ENCODE measurements around the gene TNNI2. TPM values are rescaled to one million over a fixed set of nuclear protein-coding genes. Genes with fewer than 3 reads are reported as not detected.

Gene TNNI2
- total RNA-seq, 2 donors from 2014 or later = not detected

DNA sequence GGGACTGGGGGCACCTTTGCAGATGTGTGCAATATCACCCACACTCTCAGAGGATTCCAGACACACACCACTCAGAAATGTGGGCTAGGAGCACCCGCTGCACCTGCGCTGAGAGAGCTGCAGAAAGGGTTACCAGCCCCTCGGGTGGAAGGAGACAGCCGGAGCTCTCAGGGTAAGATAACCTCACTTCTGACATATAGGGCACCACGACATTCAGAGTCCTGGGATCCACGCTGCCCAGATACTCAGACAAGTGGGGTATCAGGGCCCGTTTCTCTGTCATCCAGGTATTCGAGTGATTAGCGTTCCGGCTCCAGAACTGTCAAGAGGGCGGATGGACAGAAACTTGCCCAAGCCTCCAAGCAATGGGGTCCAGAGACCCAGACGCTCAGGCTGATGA is 10.2 kb upstream of the TNNI2 start:
- Mint-ChIP-seq H3K36me3 (no peaks in the 10 kb centered on the region), H3K27ac (peak overlapping the region in 1 of 2 donors; percentile 54), H3K9me3 (no peaks in the 10 kb centered on the region)
- ATAC-seq (no peak), DNase-seq (ENCODE audit: low spot score in 2 of 2) (no peak)

DNA sequence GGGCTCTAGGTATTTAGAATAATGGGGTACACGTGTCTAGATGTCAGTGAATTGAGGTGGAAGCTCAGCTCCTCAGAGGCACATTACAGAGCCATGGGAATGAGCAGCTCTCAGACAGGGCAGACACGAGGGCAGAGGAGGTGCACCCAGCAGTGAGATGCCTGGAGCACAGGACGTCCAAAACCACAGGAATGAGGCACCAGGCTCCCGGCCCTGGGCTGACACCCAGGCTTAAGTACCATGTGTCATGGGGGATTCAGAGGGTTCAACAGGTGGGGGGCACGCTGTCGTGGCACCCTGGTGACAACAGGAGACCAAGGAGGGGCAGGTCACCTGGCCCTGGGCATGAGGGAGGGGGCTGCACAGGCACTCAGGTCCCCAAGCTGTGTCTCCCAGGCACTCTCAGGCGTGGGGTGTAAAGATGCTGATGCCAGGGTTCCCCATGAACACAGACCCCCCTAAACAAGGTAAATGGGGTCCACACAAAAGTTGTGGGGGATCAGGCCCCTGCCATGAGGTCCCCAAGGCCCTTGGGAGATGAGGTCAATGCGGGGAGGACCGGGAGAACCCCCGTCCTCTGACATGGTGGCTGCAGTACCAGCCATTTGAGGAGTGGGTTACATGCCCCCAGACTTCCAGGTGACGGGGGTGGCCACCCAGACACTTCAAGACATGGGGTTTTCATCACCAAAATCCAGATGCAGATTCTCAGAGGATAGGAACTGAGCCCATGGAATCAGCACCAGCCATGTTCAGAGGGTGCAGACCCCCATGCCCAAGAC is 9.6 kb upstream of the TNNI2 start:
- Mint-ChIP-seq H3K27ac (peak overlapping the region in 1 of 2 donors; percentile 59), H3K36me3 (no peaks in the 10 kb centered on the region), H3K9me3 (no peaks in the 10 kb centered on the region)
- ATAC-seq = no peak
- no peak for DNase-seq (ENCODE audit: low spot score in 2 of 2)

DNA sequence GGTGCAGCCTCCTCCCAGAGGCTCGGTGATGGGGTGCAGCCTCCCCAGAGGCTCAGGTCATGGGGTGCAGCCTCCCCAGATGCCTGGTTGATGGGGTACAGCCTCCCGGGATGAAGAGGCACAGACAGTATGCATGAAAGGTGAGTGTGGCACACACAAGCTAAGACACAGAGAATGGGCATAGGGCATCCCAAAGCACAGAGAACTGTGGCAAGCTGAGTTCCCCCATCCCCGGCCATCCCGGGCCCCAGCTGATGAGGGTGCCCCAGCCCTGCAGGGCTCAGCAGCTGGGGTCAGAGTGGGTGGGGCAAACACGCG is 8.8 kb upstream of the TNNI2 start:
- Mint-ChIP-seq H3K27ac (peak overlapping the region in 1 of 2 donors; percentile 59), H3K36me3 (no peaks in the 10 kb centered on the region), H3K9me3 (no peaks in the 10 kb centered on the region)
- no peak for ATAC-seq
- no peak for DNase-seq (ENCODE audit: low spot score in 2 of 2)

- DNase-seq (ENCODE audit: low spot score in 2 of 2) (peak in 1 of 2 donors; percentile 54), ATAC-seq (no peak)
- Mint-ChIP-seq H3K9me3 (no peaks in the 10 kb centered on the region), H3K27ac (no peak overlapping the region), H3K36me3 (no peaks in the 10 kb centered on the region)
These were observed 8.2 kb upstream of the TNNI2 start for GRCh38 chr11:1830322-1831223.

DNA sequence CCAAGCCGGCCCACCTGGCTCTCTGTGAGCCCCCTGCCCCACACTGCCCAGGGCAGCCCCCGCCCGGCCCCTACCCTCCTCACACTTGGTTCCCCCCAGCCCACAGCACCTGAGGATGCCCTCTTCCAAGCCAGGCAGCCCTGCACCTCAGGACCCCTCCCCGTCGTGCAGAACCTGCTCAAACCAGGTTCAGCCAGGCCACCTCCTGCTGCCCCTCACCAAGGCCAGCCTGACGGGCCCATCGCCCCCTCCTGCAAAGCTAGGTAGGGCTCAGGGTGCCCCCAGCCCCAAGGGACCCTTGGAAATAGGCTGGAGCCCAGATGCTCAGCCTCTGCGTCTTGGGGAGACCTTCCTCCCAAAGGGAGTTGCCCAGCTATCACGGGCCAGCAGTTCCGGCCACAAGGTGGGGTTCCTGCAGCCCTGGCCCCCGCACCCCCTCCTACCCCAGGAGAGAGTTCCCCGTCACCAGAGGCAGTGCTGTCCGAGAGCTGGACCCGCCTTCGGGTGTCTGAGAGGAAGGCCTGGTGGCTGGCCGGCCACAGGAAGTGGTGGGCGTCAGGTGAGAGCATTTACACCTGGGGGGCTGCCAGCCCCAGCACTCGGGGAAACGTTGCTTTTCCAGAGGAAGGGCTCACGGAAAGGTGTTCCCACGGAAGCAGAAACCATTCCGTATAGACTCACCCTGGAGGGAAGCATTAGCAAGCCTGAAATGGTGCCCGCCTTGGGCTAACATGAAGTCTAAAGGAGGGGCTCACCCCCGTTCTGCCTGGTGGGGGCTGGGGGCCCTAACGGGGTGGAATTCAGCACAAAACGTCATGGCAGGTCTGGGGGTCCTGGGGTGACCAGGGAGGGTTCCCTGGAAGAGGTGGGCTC is 7.2 kb upstream of the TNNI2 start:
- H3K27ac Mint-ChIP-seq = no peak overlapping the region

GRCh38 chr11:1832211-1832919 is 6.4 kb upstream of the TNNI2 start:
- no peaks in the 10 kb centered on the region for H3K9me3 Mint-ChIP-seq
- ATAC-seq = peak; percentile 80 to 83
- DNase-seq (ENCODE audit: low spot score in 2 of 2) = peak; percentile 71 to 85
- H3K36me3 Mint-ChIP-seq = no peaks in the 10 kb centered on the region
- no peak overlapping the region for H3K27ac Mint-ChIP-seq

More for the DNA sequence above, 7.2 kb upstream of the TNNI2 start:
- H3K9me3 Mint-ChIP-seq = no peaks in the 10 kb centered on the region
- no peaks in the 10 kb centered on the region for H3K36me3 Mint-ChIP-seq
- DNase-seq (ENCODE audit: low spot score in 2 of 2) (no peak), ATAC-seq (no peak)

GRCh38 chr11:1832920-1833295 is 5.9 kb upstream of the TNNI2 start:
- ATAC-seq (no peak), DNase-seq (ENCODE audit: low spot score in 2 of 2) (no peak)
- Mint-ChIP-seq H3K27ac (no peak overlapping the region), H3K9me3 (no peaks in the 10 kb centered on the region), H3K36me3 (no peaks in the 10 kb centered on the region)

DNA sequence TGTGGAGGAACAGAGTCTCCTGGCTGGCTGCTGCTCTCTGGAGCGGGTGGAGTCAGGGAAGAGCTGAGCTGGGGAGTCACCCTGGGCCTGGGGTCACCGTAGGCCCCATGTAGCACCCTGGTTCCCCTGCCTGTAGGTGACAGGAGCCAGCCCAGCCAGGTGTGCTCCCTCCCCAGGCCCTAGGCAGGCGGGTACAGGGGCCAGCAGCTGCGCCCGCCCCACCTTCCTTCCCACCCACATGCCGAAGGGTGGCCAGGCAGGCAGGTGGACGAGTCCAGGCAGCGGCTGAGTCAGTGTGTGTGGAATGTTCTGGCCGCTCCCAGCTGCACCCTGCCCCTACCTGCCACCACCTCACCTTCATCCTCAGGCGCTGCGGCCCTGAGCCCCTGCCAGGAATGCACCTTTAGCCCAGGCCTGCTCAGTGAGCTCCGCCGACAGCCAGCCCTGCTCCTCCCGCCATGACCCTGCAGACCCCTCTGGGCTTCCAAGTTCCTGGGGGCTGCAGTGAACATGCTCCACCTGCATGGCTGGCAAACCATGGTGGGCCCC is 4.6 kb upstream of the TNNI2 start:
- ATAC-seq (no peak), DNase-seq (ENCODE audit: low spot score in 2 of 2) (no peak)
- H3K9me3 Mint-ChIP-seq = no peaks in the 10 kb centered on the region
- H3K36me3 Mint-ChIP-seq = no peaks in the 10 kb centered on the region
- no peak overlapping the region for H3K27ac Mint-ChIP-seq

GRCh38 chr11:1834779-1835670 is 3.8 kb upstream of the TNNI2 start, which contains the start of gene SYT8:
Gene SYT8, plus strand, starts transcription at chr11:1834990. Its CDS starts 116 bp downstream, at chr11:1835106.
- DNase-seq (ENCODE audit: low spot score in 2 of 2) (no peak), ATAC-seq (no peak)
- Mint-ChIP-seq H3K36me3 (no peaks in the 10 kb centered on the region), H3K9me3 (no peaks in the 10 kb centered on the region), H3K27ac (no peak within 1 kb of the TSS)

DNA sequence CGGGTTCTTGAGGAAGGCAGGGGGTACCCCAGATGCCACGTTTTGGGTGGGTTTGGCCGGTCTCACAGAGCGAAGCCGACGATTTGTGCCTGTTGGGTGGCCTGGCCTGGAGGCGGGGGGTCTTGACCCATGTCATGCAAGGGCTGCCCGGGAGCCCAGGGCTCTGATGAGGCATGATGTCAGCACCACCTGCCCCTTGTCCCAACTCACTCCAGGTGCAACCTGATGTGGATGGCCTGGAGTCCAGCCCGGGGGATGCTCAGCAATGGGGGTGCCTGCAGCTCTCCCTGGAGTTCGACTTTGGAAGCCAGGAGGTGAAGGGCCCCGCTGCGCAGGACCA is 3.1 kb upstream of the TNNI2 start:
- ATAC-seq (no peak), DNase-seq (ENCODE audit: low spot score in 2 of 2) (no peak)
- no peak overlapping the region for H3K27ac Mint-ChIP-seq
- no peaks in the 10 kb centered on the region for H3K36me3 Mint-ChIP-seq
- no peaks in the 10 kb centered on the region for H3K9me3 Mint-ChIP-seq

GRCh38 chr11:1836011-1836945 is 2.5 kb upstream of the TNNI2 start:
- no peaks in the 10 kb centered on the region for H3K9me3 Mint-ChIP-seq
- no peak overlapping the region for H3K27ac Mint-ChIP-seq
- DNase-seq (ENCODE audit: low spot score in 2 of 2) (no peak), ATAC-seq (no peak)
- H3K36me3 Mint-ChIP-seq = no peaks in the 10 kb centered on the region

GRCh38 chr11:1837171-1838076 is 1.4 kb upstream of the TNNI2 start:
- ATAC-seq (peak; percentile 73 to 91), DNase-seq (ENCODE audit: low spot score in 2 of 2) (peak in 1 of 2 donors; percentile 84)
- Mint-ChIP-seq H3K27ac (no peak overlapping the region), H3K36me3 (no peaks in the 10 kb centered on the region), H3K9me3 (no peaks in the 10 kb centered on the region)

DNA sequence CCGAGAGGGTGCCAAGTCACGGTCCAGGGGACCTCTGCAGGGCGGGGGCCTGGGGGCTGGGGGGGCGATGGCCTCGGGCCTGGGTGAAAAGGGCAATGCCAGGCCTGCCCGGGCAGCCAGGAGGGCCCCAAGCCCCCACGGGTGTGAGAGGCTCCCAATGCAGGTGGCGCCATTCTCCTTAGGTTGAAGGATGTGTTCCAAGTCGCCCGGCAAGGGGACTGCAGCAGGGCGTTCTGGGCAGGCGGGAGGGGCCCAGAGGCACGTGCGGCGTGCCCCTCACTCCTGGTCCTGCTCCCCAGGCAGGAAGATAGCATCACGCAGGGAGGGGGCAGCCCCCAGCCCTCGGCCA is 730 bp upstream of the TNNI2 start:
- ATAC-seq (no peak), DNase-seq (ENCODE audit: low spot score in 2 of 2) (no peak)
- Mint-ChIP-seq H3K9me3 (no peaks in the 10 kb centered on the region), H3K36me3 (no peaks in the 10 kb centered on the region), H3K27ac (no peak overlapping the region)
